Stimulated activated CD8-positive, alpha-beta memory T cell treated with anti-CD3 and anti-CD28 coated beads, Interleukin-2, amount 100 ng/mL, for 1 hour (primary cell): ENCODE data around the gene RPIA.
"Not testable (repeated sequence)": the region's sequence is repeated elsewhere in the genome, so short reads cannot be mapped to it uniquely, and the experiment has no call there.

Source experiments
- DNase-seq, 2 donors: peaks; one replicate each; pipeline ENCODE4 v3.0.0-alpha.2; 2020; ENCODE audit warnings: low read depth in 2 of 2

RPIA gene

GRCh38 chr2:88691339-88692183 is at the start of gene RPIA:
Gene RPIA (plus strand): TSS chr2:88691673. CDS start chr2:88691699, 26 bp downstream.
- DNase-seq, result peak; percentile 93 to 97

GRCh38 chr2:88642278-88642677 is 49.2 kb upstream of the RPIA start:
- DNase-seq, result no peak

- not testable (repeated sequence) for DNase-seq
Measured at GRCh38 chr2:88645291-88645882, 46.1 kb upstream of the RPIA start.

GRCh38 chr2:88651646-88652045 is 39.8 kb upstream of the RPIA start:
- no peak for DNase-seq

GRCh38 chr2:88654714-88655113 is 36.8 kb upstream of the RPIA start:
- no peak for DNase-seq

- DNase-seq, result no peak
Measured at GRCh38 chr2:88656690-88657089, 34.8 kb upstream of the RPIA start.

GRCh38 chr2:88657131-88657530 is 34.3 kb upstream of the RPIA start:
- no peak for DNase-seq

GRCh38 chr2:88658326-88658725 is 33.1 kb upstream of the RPIA start:
- no peak for DNase-seq

- DNase-seq, result no peak
Measured at GRCh38 chr2:88658881-88659537, 32.5 kb upstream of the RPIA start.

GRCh38 chr2:88659538-88659915 is 31.9 kb upstream of the RPIA start:
- no peak for DNase-seq

GRCh38 chr2:88660622-88661021 is 30.9 kb upstream of the RPIA start:
- no peak for DNase-seq

- no peak for DNase-seq
Measured at GRCh38 chr2:88666576-88666975, 24.9 kb upstream of the RPIA start.

- no peak for DNase-seq
Measured at GRCh38 chr2:88667219-88667618, 24.3 kb upstream of the RPIA start.

GRCh38 chr2:88668862-88669261 is 22.6 kb upstream of the RPIA start:
- DNase-seq, result no peak

GRCh38 chr2:88669482-88670214 is 21.8 kb upstream of the RPIA start:
- no peak for DNase-seq

- no peak for DNase-seq
Measured at GRCh38 chr2:88671786-88672427, 19.6 kb upstream of the RPIA start.

GRCh38 chr2:88673363-88673762 is 18.1 kb upstream of the RPIA start:
- no peak for DNase-seq

- no peak for DNase-seq
Measured at GRCh38 chr2:88680266-88680902, 11.1 kb upstream of the RPIA start.

GRCh38 chr2:88680916-88681315 is 10.6 kb upstream of the RPIA start:
- DNase-seq, result no peak

GRCh38 chr2:88683160-88684021 is 8.1 kb upstream of the RPIA start:
- no peak for DNase-seq
